ENCODE measurements around the gene CNTROB.

The CNTROB gene

GRCh38 chr17:7931709-7932482 is at the start of gene CNTROB, which contains the start of gene TRAPPC1:
Gene CNTROB, plus strand, starts transcription at chr17:7932206. Its CDS starts 874 bp downstream, at chr17:7933080.
Gene TRAPPC1, minus strand, starts transcription at chr17:7931946. Its CDS starts 117 bp downstream, at chr17:7931829.
- DNase-seq (ENCODE audit: low spot score): peak; percentile 100

GRCh38 chr17:7882629-7883028 is 49.4 kb upstream of the CNTROB start:
- DNase-seq (ENCODE audit: low spot score): no peak

- DNase-seq (ENCODE audit: low spot score): peak; percentile 72
These were observed 48.1 kb upstream of the CNTROB start for GRCh38 chr17:7883781-7884386.

- peak; percentile 18 for DNase-seq (ENCODE audit: low spot score)
These were observed 47.2 kb upstream of the CNTROB start for GRCh38 chr17:7884581-7885366.

- DNase-seq (ENCODE audit: low spot score): peak; percentile 48
These were observed 46.4 kb upstream of the CNTROB start for GRCh38 chr17:7885367-7886226.

GRCh38 chr17:7886227-7887037 is 45.6 kb upstream of the CNTROB start:
- DNase-seq (ENCODE audit: low spot score): peak; percentile 12

- DNase-seq (ENCODE audit: low spot score): no peak
These were observed 44.9 kb upstream of the CNTROB start for GRCh38 chr17:7887038-7887481.

GRCh38 chr17:7887482-7888183 is 44.4 kb upstream of the CNTROB start:
- peak; percentile 93 for DNase-seq (ENCODE audit: low spot score)

GRCh38 chr17:7888184-7888920 is 43.7 kb upstream of the CNTROB start, which contains the start of gene CHD3:
Gene CHD3, plus strand, starts transcription at chr17:7888789. Its CDS starts 212 bp downstream, at chr17:7889001.
- DNase-seq (ENCODE audit: low spot score): no peak

- DNase-seq (ENCODE audit: low spot score): peak; percentile 91
These were observed 42.6 kb upstream of the CNTROB start for GRCh38 chr17:7889166-7889955.

- DNase-seq (ENCODE audit: low spot score): no peak
These were observed 38.7 kb upstream of the CNTROB start for GRCh38 chr17:7893187-7893880.

GRCh38 chr17:7894226-7894625 is 37.8 kb upstream of the CNTROB start:
- no peak for DNase-seq (ENCODE audit: low spot score)

GRCh38 chr17:7894866-7895265 is 37.1 kb upstream of the CNTROB start:
- no peak for DNase-seq (ENCODE audit: low spot score)

- peak; percentile 56 for DNase-seq (ENCODE audit: low spot score)
These were observed 34.9 kb upstream of the CNTROB start for GRCh38 chr17:7897090-7897489.

GRCh38 chr17:7897773-7898172 is 34.2 kb upstream of the CNTROB start:
- DNase-seq (ENCODE audit: low spot score): peak; percentile 11

- no peak for DNase-seq (ENCODE audit: low spot score)
These were observed 28.6 kb upstream of the CNTROB start for GRCh38 chr17:7903154-7904103.

- no peak for DNase-seq (ENCODE audit: low spot score)
These were observed 22.9 kb upstream of the CNTROB start for GRCh38 chr17:7909089-7909488.
